Measurements from ENCODE around the gene ORAI3.

DNA sequence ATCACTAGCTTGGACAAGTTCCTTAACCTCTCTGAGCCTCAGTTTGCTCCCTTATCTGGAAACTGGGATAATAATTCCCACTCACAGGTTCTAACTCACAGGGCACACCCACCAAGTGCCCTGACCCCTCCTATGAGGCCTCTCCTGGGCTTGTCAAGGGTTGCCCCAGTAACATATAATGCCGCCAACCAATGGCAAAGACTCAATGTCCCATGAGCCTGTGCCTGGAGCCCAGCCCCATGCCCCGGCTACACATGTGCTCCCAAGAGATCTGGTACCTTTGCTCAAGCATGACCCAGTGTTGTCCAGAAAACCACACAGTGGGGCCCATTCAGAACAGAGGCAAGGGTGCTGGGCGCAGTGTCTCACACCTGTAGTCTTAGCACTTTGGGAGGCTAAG, 34.0 kb upstream of the ORAI3 start:
- TF ChIP-seq JUNB (IDR thresholded peaks at IDR 0.05) (no peak), MAFK (IDR thresholded peaks at IDR 0.05; ENCODE audit: partially characterized antibody) (no peak), POLR2A (IDR thresholded peaks at IDR 0.05; ENCODE audit: low read length) (no peak), RAD21 (conservative IDR thresholded peaks at IDR 0.05 in 1 of 2, IDR thresholded peaks at IDR 0.05 in 1 of 2) (no peak), RCOR1 (IDR thresholded peaks at IDR 0.05; ENCODE audit: low read depth, low read length) (no peak), ESRRA (IDR thresholded peaks at IDR 0.05; ENCODE audit: borderline replicate concordance, low read length) (no peak), POLR2AphosphoS2 (conservative IDR thresholded peaks at IDR 0.05; ENCODE audit: low read length) (no peak), EHF (CRISPR knock-in tag; IDR thresholded peaks at IDR 0.05) (no peak), MYC (IDR thresholded peaks at IDR 0.05; ENCODE audit: borderline replicate concordance, low read length) (no peak)
- TF ChIP-seq, protein P1, sequence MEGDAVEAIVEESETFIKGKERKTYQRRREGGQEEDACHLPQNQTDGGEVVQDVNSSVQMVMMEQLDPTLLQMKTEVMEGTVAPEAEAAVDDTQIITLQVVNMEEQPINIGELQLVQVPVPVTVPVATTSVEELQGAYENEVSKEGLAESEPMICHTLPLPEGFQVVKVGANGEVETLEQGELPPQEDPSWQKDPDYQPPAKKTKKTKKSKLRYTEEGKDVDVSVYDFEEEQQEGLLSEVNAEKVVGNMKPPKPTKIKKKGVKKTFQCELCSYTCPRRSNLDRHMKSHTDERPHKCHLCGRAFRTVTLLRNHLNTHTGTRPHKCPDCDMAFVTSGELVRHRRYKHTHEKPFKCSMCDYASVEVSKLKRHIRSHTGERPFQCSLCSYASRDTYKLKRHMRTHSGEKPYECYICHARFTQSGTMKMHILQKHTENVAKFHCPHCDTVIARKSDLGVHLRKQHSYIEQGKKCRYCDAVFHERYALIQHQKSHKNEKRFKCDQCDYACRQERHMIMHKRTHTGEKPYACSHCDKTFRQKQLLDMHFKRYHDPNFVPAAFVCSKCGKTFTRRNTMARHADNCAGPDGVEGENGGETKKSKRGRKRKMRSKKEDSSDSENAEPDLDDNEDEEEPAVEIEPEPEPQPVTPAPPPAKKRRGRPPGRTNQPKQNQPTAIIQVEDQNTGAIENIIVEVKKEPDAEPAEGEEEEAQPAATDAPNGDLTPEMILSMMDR (IDR thresholded peaks at IDR 0.05), result no peak
- TF ChIP-seq, protein P2, sequence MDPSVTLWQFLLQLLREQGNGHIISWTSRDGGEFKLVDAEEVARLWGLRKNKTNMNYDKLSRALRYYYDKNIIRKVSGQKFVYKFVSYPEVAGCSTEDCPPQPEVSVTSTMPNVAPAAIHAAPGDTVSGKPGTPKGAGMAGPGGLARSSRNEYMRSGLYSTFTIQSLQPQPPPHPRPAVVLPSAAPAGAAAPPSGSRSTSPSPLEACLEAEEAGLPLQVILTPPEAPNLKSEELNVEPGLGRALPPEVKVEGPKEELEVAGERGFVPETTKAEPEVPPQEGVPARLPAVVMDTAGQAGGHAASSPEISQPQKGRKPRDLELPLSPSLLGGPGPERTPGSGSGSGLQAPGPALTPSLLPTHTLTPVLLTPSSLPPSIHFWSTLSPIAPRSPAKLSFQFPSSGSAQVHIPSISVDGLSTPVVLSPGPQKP (IDR thresholded peaks at IDR 0.05; ENCODE audit: low read depth, low read length), result no peak
- TF ChIP-seq, protein P3, sequence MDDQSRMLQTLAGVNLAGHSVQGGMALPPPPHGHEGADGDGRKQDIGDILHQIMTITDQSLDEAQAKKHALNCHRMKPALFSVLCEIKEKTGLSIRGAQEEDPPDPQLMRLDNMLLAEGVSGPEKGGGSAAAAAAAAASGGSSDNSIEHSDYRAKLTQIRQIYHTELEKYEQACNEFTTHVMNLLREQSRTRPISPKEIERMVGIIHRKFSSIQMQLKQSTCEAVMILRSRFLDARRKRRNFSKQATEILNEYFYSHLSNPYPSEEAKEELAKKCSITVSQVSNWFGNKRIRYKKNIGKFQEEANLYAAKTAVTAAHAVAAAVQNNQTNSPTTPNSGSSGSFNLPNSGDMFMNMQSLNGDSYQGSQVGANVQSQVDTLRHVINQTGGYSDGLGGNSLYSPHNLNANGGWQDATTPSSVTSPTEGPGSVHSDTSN (IDR thresholded peaks at IDR 0.05), result no peak
- TF ChIP-seq, protein P4, sequence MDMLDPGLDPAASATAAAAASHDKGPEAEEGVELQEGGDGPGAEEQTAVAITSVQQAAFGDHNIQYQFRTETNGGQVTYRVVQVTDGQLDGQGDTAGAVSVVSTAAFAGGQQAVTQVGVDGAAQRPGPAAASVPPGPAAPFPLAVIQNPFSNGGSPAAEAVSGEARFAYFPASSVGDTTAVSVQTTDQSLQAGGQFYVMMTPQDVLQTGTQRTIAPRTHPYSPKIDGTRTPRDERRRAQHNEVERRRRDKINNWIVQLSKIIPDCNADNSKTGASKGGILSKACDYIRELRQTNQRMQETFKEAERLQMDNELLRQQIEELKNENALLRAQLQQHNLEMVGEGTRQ (IDR thresholded peaks at IDR 0.05), result no peak
